PFSK-1 (cell line): Measurements from ENCODE around the gene MELK.

ENCODE experiments used
- POLR2AphosphoS5 ChIP-seq: IDR thresholded peaks from 2 replicates; pipeline ENCODE4 v1.6.1; 2012; ENCODE audit warnings: low read depth, mild to moderate bottlenecking, control low read depth, low read length, moderate library complexity
- SIN3A ChIP-seq: IDR thresholded peaks from 2 replicates; pipeline ENCODE4 v1.6.1; 2012; ENCODE audit warnings: mild to moderate bottlenecking, low read length, moderate library complexity, borderline replicate concordance; ENCODE audit not compliant: insufficient read depth
- TAF1 ChIP-seq: IDR thresholded peaks from 2 replicates; pipeline ENCODE4 v1.6.1; 2012; ENCODE audit warnings: low read length, control low read depth, borderline replicate concordance; ENCODE audit not compliant: insufficient read depth
- TF ChIP-seq, protein P1 (sequence below), 2 experiments: IDR thresholded peaks; 2 replicates each; pipeline versions ENCODE4 v1.6.1 to v1.8.0; 2011 to 2012; ENCODE audit warnings: low read depth in 2 of 2, low read length in 2 of 2, control low read depth in 1 of 2, inconsistent platforms in 1 of 2, mild to moderate bottlenecking in 1 of 2, moderate library complexity in 1 of 2; ENCODE audit not compliant: insufficient read depth in 1 of 2

DNA sequence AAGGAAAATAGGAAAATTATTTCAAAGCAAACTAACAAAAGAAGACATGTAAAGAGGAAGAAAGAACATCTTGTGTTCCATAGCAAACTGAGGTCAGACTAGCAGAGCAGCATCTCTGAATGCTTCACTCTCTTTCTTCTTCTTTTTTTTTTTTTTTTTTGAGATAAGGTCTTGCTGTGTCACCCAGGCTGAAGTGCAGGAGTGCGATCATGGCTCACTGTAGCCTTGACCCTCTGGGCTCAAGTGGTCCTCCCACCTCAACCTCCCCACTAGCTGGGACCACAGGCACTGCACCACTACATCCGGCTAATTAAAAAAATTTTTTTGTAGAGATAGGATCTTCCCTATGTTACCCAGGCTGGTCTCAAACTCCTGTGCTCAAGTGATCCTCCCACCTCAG lies 36.6 kb downstream of the MELK start:
- TF ChIP-seq TAF1 (no peak), POLR2AphosphoS5 (no peak), SIN3A (no peak)
- TF ChIP-seq, protein P1, sequence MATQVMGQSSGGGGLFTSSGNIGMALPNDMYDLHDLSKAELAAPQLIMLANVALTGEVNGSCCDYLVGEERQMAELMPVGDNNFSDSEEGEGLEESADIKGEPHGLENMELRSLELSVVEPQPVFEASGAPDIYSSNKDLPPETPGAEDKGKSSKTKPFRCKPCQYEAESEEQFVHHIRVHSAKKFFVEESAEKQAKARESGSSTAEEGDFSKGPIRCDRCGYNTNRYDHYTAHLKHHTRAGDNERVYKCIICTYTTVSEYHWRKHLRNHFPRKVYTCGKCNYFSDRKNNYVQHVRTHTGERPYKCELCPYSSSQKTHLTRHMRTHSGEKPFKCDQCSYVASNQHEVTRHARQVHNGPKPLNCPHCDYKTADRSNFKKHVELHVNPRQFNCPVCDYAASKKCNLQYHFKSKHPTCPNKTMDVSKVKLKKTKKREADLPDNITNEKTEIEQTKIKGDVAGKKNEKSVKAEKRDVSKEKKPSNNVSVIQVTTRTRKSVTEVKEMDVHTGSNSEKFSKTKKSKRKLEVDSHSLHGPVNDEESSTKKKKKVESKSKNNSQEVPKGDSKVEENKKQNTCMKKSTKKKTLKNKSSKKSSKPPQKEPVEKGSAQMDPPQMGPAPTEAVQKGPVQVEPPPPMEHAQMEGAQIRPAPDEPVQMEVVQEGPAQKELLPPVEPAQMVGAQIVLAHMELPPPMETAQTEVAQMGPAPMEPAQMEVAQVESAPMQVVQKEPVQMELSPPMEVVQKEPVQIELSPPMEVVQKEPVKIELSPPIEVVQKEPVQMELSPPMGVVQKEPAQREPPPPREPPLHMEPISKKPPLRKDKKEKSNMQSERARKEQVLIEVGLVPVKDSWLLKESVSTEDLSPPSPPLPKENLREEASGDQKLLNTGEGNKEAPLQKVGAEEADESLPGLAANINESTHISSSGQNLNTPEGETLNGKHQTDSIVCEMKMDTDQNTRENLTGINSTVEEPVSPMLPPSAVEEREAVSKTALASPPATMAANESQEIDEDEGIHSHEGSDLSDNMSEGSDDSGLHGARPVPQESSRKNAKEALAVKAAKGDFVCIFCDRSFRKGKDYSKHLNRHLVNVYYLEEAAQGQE (IDR thresholded peaks at IDR 0.05; ENCODE audit: insufficient read depth in 1 of 2, low read depth in 2 of 2, low read length in 2 of 2), result no peak
